ENCODE data around the gene FAAH.

GRCh38 chr1:46423574-46424240 lies 29.6 kb downstream of the FAAH start:
- no peak for TF ChIP-seq POLR2AphosphoS5 (IDR thresholded peaks at IDR 0.05; ENCODE audit: low read depth)
- no peak for TF ChIP-seq CTCF (IDR thresholded peaks at IDR 0.05; ENCODE audit: insufficient read depth, low read length)
- no peak for TF ChIP-seq GABPA (IDR thresholded peaks at IDR 0.05; ENCODE audit: low read depth)
- no peak for TF ChIP-seq REST (IDR thresholded peaks at IDR 0.05; ENCODE audit: insufficient replicate concordance, low read depth)

All from HL-60 (cell line).